Mesothelial cell of epicardium (in vitro differentiated cells): ENCODE measurements around the gene STAG1. TPM values are rescaled to one million over a fixed set of nuclear protein-coding genes. Genes with fewer than 3 reads are reported as not detected.

Source experiments
- DNase-seq, 2 experiments: peaks; one replicate each; pipeline ENCODE4 v3.0.0; 2021; ENCODE audit warnings: low spot score in 2 of 2; ENCODE audit not compliant: unreplicated experiment in 2 of 2
- H3K27ac Mint-ChIP-seq: 2 replicates; pipeline ENCODE4 v1.8.0; 2021; ENCODE audit warnings: mixed read lengths
- H3K27me3 Mint-ChIP-seq: 2 replicates; pipeline ENCODE4 v1.8.0; 2021; ENCODE audit warnings: low read depth, mixed read lengths
- H3K36me3 Mint-ChIP-seq: 2 replicates; pipeline ENCODE4 v1.8.0; 2021; ENCODE audit warnings: mixed read lengths
- H3K4me1 Mint-ChIP-seq: 2 replicates; pipeline ENCODE4 v1.8.0; 2021; ENCODE audit warnings: mixed read lengths
- H3K4me3 Mint-ChIP-seq: 2 replicates; pipeline ENCODE4 v1.8.0; 2021; ENCODE audit warnings: mild to moderate bottlenecking, moderate library complexity, mixed read lengths
- H3K9me3 Mint-ChIP-seq: 2 replicates; pipeline ENCODE4 v1.8.0; 2021; ENCODE audit warnings: mixed read lengths
- CTCF ChIP-seq: fragments of 200-600 bp; sonication (generic); IDR thresholded peaks from one replicate; pipeline ENCODE4 v1.5.0; 2021; ENCODE audit warnings: antibody characterized with exemption; ENCODE audit not compliant: unreplicated experiment
- total RNA-seq: library from RNA; stranded (reverse); gene quantifications from 3 replicates; pipeline ENCODE4 v1.2.1, GENCODE V29; 2021

Gene STAG1
- total RNA-seq, 1 donor from 2014 or later = 51.8 TPM

- Mint-ChIP-seq H3K9me3 (peaks cover 9% of the 10 kb centered on the region), H3K27me3 (no peaks in the 10 kb centered on the region), H3K36me3 (peaks cover 20% of the 10 kb centered on the region), H3K4me3 (no peak overlapping the region), H3K27ac (peak overlapping the region; percentile 37), H3K4me1 (peaks cover 2% of the 10 kb centered on the region)
- TF ChIP-seq CTCF = no peak
- DNase-seq = no peak
Measured at GRCh38 chr3:136699271-136699828, 52.8 kb downstream of the STAG1 start.

- peaks cover 23% of the 10 kb centered on the region for H3K36me3 Mint-ChIP-seq
- no peaks in the 10 kb centered on the region for H3K27me3 Mint-ChIP-seq
- H3K4me1 Mint-ChIP-seq = peaks cover 2% of the 10 kb centered on the region
- H3K27ac Mint-ChIP-seq = no peak overlapping the region
- DNase-seq = no peak
- no peak for TF ChIP-seq CTCF
- H3K4me3 Mint-ChIP-seq = no peak overlapping the region
- H3K9me3 Mint-ChIP-seq = peaks cover 12% of the 10 kb centered on the region
Measured at GRCh38 chr3:136698361-136698760, 53.8 kb downstream of the STAG1 start.

GRCh38 chr3:136696797-136697196, 55.4 kb downstream of the STAG1 start:
- DNase-seq = no peak
- peaks cover 2% of the 10 kb centered on the region for H3K4me1 Mint-ChIP-seq
- H3K27ac Mint-ChIP-seq = no peak overlapping the region
- no peaks in the 10 kb centered on the region for H3K27me3 Mint-ChIP-seq
- no peak for TF ChIP-seq CTCF
- peaks cover 20% of the 10 kb centered on the region for H3K36me3 Mint-ChIP-seq
- H3K9me3 Mint-ChIP-seq = peaks cover 12% of the 10 kb centered on the region
- no peak overlapping the region for H3K4me3 Mint-ChIP-seq

- peaks cover 13% of the 10 kb centered on the region for H3K36me3 Mint-ChIP-seq
- no peak overlapping the region for H3K4me3 Mint-ChIP-seq
- no peak for TF ChIP-seq CTCF
- DNase-seq = no peak
- H3K4me1 Mint-ChIP-seq = no peaks in the 10 kb centered on the region
- no peaks in the 10 kb centered on the region for H3K27me3 Mint-ChIP-seq
- H3K27ac Mint-ChIP-seq = no peak overlapping the region
- H3K9me3 Mint-ChIP-seq = peaks cover 12% of the 10 kb centered on the region
Measured at GRCh38 chr3:136694321-136694720, 57.9 kb downstream of the STAG1 start.

- no peaks in the 10 kb centered on the region for H3K27me3 Mint-ChIP-seq
- H3K36me3 Mint-ChIP-seq = peaks cover 9% of the 10 kb centered on the region
- no peak for DNase-seq
- H3K9me3 Mint-ChIP-seq = peaks cover 8% of the 10 kb centered on the region
- no peak overlapping the region for H3K27ac Mint-ChIP-seq
- TF ChIP-seq CTCF = no peak
- no peak overlapping the region for H3K4me3 Mint-ChIP-seq
- no peaks in the 10 kb centered on the region for H3K4me1 Mint-ChIP-seq
Measured at GRCh38 chr3:136690599-136690998, 61.6 kb downstream of the STAG1 start.

- no peak overlapping the region for H3K27ac Mint-ChIP-seq
Measured at GRCh38 chr3:136685882-136686281, 66.3 kb downstream of the STAG1 start.

More at GRCh38 chr3:136685882-136686281, 66.3 kb downstream of the STAG1 start:
- Mint-ChIP-seq H3K4me1 (no peaks in the 10 kb centered on the region), H3K4me3 (no peak overlapping the region), H3K9me3 (peaks cover 12% of the 10 kb centered on the region), H3K36me3 (peaks cover 15% of the 10 kb centered on the region), H3K27me3 (no peaks in the 10 kb centered on the region)
- no peak for TF ChIP-seq CTCF
- no peak for DNase-seq
